HG02571 (cell line): Measurements from ENCODE around the gene SLC6A8.
"Not testable (repeated sequence)": the region's sequence is repeated elsewhere in the genome, so short reads cannot be mapped to it uniquely, and the experiment has no call there.

Source experiments
- ATAC-seq: cut with Tn5 transposase; IDR thresholded peaks from one replicate; pipeline ENCODE4 v1.9.1; 2021; ENCODE audit warnings: mild to moderate bottlenecking, moderate library complexity; ENCODE audit not compliant: unreplicated experiment

The SLC6A8 gene

DNA sequence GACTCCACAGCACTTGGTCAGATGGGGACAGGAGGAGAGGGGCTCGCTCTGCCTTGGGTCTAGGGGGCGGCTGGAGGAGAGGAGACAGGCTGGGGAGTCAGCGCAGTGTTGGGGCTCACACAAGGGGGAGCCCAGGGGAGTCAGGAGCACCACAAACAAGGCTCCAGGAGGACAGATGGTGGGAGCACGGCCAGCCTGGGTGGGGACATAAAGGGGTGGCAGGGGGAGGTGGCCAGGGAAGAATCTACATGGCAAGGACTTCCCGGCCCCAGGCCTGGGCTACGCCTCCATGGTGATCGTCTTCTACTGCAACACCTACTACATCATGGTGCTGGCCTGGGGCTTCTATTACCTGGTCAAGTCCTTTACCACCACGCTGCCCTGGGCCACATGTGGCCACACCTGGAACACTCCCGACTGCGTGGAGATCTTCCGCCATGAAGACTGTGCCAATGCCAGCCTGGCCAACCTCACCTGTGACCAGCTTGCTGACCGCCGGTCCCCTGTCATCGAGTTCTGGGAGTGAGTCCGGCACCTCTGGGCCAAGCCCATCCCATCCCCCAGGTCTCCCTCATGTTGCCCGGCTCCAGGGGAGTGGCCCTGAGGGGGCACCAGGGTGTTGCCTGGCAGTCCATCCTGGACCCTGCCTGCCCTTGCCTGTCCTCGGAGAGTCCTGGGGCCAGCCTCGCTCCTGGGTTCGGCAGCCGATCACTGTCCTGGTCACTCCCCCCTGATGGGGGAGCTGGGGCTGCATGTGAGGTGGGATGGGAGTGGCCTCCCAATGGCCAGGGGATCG is 3.5 kb downstream of the SLC6A8 start:
- ATAC-seq: not testable (repeated sequence)

DNA sequence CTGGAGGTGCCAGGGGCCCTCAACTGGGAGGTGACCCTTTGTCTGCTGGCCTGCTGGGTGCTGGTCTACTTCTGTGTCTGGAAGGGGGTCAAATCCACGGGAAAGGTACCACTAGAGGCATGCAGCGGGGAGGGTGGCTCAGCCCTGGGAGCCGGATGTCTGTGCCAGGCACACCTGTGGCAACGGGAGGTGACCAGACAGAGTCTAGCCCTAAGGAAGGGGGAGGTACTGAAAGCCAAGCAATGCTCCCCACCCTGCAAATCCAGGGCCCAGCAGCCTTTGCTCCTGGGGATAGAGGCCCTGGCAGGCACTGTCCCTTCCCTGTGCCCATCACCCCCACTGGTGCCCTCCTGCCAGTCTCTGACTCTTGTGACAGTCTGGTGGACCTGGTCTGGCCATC is 4.3 kb downstream of the SLC6A8 start:
- ATAC-seq: no peak

DNA sequence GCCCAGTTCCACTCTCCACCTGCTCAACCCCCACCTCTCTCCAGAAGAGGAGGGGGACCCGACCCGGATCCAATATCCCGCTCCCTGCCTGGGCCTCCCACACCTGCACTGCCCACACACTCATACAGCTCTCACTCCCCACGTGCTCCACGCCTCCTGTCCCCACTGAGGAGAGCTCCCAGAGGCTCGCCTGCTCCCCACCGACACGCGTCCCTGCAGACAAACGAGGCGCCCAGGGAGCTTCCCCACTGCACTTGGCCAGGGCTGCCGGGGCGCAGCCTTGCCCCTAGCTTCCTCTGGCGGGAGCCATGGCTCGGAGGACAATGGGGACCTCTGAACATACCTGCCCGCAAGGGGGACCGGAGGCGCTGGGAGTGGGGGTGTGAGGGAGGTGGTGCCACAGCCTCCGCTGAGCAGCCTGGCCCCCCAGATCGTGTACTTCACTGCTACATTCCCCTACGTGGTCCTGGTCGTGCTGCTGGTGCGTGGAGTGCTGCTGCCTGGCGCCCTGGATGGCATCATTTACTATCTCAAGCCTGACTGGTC is 5.0 kb downstream of the SLC6A8 start:
- ATAC-seq: no peak

DNA sequence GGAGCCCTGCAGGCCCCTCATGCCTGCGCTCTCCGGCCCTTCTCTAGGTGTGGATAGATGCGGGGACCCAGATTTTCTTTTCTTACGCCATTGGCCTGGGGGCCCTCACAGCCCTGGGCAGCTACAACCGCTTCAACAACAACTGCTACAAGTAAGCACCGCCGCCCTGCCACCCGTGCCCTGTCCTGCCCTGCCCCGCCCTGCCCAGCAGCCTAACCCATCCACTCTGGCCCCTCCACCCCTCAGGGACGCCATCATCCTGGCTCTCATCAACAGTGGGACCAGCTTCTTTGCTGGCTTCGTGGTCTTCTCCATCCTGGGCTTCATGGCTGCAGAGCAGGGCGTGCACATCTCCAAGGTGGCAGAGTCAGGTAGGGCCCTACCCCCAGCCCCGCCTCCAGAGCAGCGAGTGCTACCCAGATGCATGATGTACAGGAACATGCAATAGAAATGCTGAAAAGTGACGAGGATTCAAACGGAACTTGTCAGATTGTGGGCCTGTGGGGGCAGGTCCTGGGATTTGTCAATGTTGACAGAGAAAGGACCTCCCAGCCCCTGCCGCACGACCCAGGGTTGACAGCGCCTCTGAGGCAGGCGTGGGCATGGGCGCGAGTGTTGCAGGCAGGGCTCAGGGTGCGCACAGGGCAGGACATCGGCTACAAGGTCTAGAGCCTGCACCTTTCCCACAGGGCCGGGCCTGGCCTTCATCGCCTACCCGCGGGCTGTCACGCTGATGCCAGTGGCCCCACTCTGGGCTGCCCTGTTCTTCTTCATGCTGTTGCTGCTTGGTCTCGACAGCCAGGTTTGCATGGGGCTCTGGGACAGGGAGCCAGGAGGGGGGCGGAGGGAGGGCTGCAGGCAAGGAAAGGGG is 5.7 kb downstream of the SLC6A8 start:
- no peak for ATAC-seq

DNA sequence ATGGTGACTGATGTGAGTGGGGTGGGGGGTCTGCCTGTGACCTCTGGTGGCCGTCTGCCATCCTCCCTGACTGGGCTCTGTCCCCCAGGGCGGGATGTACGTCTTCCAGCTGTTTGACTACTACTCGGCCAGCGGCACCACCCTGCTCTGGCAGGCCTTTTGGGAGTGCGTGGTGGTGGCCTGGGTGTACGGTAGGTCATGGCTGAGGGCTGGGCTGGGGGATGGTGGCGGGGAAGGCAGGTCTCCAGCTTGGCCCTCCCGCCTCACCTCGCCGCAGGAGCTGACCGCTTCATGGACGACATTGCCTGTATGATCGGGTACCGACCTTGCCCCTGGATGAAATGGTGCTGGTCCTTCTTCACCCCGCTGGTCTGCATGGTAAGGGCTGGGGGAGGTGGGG is 6.5 kb downstream of the SLC6A8 start:
- ATAC-seq: not testable (repeated sequence)

DNA sequence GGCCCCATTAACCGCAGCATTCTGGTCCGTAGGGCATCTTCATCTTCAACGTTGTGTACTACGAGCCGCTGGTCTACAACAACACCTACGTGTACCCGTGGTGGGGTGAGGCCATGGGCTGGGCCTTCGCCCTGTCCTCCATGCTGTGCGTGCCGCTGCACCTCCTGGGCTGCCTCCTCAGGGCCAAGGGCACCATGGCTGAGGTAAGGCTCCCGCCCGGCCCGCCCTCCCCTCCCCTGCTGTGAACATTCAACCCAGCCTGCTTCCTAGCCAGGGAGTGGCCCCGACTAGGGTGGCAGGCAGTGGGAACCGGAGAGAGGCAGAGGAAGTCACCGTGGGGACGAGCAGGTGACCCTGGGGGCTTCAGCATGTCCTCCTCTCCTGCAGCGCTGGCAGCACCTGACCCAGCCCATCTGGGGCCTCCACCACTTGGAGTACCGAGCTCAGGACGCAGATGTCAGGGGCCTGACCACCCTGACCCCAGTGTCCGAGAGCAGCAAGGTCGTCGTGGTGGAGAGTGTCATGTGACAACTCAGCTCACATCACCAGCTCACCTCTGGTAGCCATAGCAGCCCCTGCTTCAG is 7.1 kb downstream of the SLC6A8 start:
- ATAC-seq: no peak

DNA sequence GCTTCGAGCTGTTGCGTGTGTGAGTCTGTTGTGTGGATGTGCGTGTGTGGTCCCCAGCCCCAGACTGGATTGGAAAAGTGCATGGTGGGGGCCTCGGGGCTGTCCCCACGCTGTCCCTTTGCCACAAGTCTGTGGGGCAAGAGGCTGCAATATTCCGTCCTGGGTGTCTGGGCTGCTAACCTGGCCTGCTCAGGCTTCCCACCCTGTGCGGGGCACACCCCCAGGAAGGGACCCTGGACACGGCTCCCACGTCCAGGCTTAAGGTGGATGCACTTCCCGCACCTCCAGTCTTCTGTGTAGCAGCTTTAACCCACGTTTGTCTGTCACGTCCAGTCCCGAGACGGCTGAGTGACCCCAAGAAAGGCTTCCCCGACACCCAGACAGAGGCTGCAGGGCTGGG is 8.4 kb downstream of the SLC6A8 start:
- no peak for ATAC-seq

DNA sequence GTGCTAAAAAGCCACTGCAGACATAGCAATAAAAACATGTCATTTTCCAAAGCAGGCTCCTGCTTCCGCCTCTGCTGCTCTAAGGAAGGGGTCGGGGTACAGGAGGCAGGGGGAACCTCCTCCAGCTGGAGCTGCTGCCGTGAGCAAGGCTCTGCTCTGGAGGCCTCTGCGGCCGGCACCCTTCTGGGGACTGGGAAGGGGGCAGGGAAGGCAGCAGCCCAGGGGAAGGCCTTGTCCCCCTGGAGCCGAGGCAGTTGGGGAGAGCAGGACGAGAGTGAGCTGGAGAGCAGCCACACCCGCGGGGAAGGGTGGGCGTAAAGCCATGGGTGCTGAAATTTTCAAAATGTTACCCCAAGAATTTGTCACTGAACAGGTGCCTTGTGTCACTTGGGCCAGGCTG is 8.8 kb downstream of the SLC6A8 start:
- ATAC-seq: not testable (repeated sequence)

DNA sequence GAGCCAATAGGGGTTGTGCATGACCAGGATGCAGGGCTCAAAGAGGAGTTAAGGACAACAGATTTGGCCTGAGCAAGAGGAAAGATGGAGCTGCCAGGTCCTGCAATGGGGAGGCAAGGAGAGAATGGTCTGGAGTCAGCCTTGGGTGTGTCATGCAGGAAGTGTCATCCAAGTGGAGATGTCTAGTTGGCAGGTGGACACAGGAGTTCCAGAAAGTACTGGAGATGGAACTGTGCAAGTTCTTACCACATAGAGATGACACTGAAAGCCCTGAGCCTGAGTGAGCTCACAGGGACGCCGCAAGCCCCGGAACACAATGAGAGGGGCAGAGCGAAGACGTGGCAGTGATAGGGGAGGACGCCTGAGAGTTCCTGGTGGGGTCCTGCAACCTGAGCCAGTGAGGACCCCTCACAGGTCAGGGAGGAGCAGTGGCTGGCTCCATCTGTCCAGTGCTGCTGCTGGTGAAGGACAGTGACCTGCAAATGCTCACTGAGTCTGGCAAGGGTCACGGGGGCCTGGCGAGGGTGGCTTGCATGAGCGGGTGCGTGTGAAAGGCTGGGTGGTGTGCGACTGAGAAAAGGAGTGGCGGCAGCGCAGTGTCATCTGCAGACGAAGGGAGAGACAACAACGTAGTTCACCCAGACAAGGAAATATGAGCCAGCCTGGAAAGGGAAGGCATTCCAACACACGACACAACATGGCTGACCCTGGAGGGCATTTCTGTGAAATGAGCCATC is 9.4 kb downstream of the SLC6A8 start:
- not testable (repeated sequence) for ATAC-seq

DNA sequence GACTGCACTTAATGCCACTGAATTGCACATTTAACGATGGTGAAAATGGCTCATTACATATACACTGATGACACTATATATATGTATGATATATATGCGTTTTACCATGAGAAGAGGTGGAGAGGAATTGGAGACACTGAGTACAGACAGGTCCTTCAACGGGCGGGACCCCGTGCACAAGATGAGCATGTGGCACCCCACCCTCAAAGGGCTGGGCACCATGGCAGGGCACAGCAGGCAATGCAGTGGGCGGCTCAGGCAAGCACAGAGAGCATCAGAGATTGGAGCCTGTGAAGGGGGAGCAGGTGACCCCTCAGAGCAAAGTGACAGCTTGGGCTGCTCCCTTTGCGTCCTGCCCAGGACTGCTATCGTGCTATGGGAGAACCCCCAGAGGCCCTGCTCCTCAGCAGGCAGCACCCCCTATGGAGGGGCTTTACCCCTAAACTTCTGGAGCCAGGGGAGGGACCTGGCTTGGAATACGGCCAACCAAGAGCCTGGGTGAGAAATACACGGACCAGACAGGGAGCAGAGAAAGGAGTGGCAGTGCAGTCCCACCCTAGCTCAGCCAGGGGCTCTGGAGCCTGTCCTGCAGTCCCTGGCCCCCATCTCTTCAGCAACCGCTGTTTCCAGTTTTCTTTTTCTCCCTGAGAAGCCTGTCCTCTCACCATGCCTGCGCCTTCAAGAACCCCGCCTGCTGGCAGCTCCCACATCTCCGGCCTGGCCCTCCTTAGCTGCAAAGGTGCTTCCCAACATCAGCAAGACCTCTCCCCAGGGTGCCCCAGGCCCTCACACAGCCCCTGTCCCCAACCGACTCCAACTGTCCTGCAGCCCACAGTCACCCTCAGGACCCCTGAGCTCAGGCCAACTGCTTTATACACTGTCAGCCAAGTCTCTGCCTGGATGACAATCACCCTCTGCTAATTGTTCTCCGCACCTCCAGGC is 10.5 kb downstream of the SLC6A8 start:
- no peak for ATAC-seq

DNA sequence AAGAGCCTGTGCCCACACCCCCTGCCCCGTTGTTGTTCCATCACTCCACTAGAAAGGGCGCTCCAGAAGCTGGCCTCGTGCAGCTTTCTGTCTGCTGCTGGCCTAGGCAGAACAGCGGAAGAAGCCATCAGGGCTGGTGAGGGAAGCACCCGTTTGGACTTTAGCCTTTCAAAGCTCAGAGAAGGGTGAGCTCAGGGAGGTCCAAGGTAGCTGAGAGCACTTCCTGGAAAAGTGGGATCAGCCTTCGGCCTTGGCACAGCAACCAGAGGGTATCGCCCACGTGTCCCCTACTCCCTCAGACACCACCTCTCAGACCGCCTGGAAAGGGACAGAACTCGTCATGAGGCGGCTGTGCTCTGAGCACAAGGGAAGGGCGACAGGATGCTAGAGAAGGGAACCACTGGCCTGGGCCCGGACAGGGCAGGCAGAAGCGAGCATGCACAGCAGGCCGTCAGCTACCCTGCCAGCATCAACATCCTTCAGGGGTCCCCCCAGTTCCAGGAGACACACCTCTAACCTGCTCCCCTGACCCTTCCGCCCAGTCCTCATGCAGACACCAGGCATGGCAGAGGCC is 11.6 kb downstream of the SLC6A8 start:
- ATAC-seq: not testable (repeated sequence)

DNA sequence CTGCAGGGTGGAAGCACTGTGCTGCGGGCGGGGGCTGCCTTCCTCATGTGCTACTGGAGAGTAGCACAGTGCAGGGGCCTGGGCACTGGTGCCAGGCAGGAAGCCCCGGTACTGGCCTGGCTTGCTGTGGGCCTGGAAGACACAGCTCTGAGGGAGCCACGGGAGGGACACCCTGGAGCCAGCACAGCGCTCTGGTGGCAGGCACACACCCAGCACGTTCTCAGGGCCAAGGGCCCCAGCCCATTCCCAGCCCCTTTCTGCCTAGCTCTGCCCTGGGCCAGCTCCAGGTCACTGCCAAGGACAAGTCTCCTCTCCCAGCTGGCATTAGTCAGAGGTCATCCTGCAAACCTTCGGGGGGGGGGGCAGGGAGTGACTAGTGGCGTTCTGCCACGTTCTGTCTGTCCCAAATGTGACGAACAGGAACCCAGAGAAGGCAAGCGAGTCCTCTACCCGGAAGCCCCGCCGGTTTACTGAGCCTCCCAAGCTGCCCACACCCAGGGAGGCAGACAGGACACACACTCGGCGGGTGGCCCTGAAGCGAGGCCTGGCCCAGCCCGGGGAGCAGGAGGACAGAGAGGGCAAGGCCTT is 12.2 kb downstream of the SLC6A8 start:
- not testable (repeated sequence) for ATAC-seq

DNA sequence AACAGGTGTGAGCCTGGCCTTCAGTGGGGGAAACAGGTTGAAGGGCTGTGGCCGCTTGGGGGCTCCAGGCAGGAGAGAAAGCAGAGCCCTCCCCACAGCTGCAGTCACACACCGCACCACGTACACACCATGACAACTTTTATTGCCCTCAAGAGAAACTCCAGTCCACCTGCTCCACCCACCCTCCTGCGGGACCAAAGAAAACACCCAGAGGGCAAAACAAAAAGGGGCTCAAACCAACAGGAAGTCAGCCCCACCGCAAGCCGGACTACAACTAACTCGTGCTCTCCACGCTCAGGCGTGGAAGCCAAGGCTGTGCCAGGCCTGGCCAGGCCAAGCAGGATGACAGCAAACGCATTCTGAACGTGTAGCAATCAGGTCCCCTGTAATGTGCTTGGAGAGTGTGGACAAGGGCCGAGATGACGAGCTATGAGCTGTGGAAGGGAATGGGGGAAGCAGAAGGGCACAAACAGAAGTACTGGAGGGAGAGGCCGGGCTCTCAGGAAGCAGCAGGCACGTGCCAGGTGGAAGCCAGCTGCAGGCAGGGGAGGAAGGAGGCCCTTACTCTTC is 12.7 kb downstream of the SLC6A8 start:
- no peak for ATAC-seq

DNA sequence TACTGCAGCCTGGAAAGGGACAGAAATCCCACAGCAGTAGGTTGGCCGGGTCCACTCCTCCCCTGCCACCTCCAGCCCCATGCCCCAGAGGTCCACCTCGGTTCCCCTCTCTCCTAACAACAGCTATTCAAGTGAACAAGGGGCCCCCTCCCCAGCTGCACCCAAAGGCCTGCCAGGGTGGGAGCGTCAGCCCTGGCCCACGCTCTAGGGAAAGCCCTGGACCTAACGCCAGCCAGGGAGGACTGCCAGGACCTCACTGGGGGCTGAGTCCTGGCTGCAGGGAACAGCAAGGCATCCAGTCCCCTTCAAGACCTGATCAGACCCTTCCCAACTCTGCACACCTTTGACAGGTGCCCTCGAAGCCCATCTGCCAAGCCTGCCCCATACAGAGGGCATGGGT is 13.2 kb downstream of the SLC6A8 start:
- no peak for ATAC-seq

DNA sequence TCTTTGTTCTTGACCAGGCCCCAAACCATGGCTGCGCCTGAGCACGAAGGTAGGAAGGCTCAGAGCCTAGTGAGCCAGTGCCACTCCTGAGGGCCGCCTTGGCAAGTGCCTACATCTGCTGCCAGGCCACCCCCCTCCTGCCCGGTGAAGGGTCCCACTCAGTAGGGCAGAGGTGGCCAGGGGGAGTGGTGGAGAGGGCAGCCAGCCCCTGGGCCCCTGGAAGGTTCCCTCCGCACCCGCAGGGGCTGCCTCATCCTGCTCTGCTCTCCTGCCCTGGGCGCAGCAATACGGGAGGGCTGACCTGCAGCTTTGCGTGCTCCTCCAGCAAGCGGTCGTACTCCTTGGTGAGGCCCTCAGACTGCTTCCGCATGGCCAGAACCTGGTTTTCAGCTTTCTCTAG is 14.0 kb downstream of the SLC6A8 start:
- no peak for ATAC-seq

DNA sequence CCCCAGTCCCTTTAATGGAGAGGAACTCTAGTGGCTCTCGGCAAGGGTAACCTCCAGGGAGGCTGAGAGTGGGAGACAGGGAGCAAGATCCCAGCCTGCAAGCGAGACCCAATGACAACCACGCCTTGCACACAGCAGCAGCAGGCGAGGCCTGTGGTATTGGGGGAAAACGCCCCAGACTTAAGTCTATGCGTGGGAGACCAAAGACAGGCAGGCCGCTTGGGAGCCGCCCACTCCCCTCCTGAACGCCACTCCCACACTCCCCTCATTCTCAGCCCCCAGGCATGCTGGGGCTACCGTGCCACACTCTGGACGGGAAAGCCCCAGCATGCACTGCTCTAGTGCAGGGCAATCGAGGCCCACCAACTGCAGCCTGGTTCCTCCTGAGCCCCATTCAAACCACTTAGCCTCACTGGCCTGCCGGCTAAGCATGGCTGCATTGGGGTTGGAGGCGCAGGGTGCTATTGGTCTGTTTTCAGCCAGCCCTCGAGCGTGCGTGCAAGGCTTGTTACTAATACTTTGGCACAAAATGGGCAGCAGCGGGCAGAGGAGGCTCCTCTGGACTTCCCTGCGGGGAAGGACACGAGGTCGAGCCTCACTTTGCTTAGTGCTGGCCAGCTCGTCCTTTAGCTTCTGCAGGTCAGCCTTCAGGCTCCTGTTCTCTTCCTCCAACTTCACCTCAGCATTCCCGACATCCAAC is 14.8 kb downstream of the SLC6A8 start:
- ATAC-seq: no peak

DNA sequence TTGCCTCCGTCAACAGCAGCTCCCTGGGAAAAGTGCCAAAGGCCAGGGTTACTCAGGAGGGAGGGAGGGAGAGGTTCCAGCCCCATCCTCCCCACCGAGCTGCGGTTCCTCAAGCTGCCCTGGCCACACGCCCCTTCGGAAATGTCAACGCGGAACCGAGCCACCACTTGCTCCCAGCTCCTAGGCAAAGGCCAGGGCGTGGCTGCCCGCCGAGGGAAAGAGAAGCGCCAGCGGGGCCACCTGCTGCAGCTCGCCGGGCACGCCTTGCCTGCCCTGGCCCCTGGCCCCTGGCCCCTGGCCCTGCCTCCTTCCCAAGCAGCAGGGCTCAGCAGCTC is 15.3 kb downstream of the SLC6A8 start:
- no peak for ATAC-seq

DNA sequence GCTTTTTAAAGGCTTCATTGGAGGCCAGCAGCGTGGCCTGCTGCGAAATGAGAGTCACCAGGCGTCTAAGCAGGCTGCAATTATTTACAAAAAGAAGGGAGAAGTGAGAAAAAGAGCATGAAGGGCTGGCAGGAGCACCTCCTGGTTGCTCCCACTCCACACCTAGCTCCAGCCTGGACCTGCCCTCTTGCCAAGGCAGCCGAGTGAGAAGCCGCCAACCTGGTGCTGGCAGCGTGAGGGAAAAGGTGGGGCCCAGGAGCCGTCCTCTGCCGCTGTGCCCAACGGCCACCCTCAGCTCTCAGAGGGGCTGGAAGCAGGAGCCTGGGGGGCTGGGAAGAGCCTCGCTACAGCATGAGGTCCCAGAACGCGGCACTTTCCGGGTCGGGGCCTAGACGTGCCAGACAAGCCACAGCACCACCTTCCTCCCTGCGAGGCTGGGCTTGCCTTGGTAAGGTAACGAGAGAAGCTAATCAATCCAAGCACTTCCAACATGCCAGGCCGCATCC is 16.3 kb downstream of the SLC6A8 start:
- ATAC-seq: no peak
